DOHH2 (cell line): ENCODE results near the gene BCKDHA.

Experiments
- H3F3A ChIP-seq: fragments of 200-600 bp; sonication (generic), shearing (Covaris generic); 2 replicates; pipeline ENCODE4 v1.6.0; 2016; ENCODE audit warnings: antibody characterized with exemption, mild to moderate bottlenecking; ENCODE audit not compliant: control insufficient read depth, insufficient read depth
- H3K27ac ChIP-seq: fragments of 200-600 bp; sonication (generic); 2 replicates; pipeline ENCODE4 v1.5.1; 2014; ENCODE audit warnings: low read depth, mild to moderate bottlenecking, low read length, moderate library complexity
- H3K27me3 ChIP-seq: fragments of 200-600 bp; sonication (generic); 2 replicates; pipeline ENCODE4 v1.6.1; 2014; ENCODE audit warnings: mild to moderate bottlenecking, low read length, mixed read lengths; ENCODE audit not compliant: control insufficient read depth
- H3K36me3 ChIP-seq: fragments of 200-600 bp; sonication (generic); 2 replicates; pipeline ENCODE4 v1.6.1; 2014; ENCODE audit warnings: mild to moderate bottlenecking, low read length, moderate library complexity, mixed read lengths; ENCODE audit not compliant: control insufficient read depth
- H3K4me1 ChIP-seq: fragments of 200-600 bp; sonication (generic); 2 replicates; pipeline ENCODE4 v1.6.1; 2014; ENCODE audit warnings: mild to moderate bottlenecking, low read length, mixed read lengths; ENCODE audit not compliant: control insufficient read depth
- H3K4me2 ChIP-seq: fragments of 200-600 bp; sonication (generic); 2 replicates; pipeline ENCODE4 v1.6.0; 2014; ENCODE audit warnings: mild to moderate bottlenecking, low read length, moderate library complexity
- H3K4me3 ChIP-seq: fragments of 200-600 bp; sonication (generic); 2 replicates; pipeline ENCODE4 v1.5.1; 2014; ENCODE audit warnings: mild to moderate bottlenecking, low read length, mixed read lengths
- H3K79me2 ChIP-seq: fragments of 200-600 bp; sonication (generic); 2 replicates; pipeline ENCODE4 v1.6.1; 2014; ENCODE audit warnings: mild to moderate bottlenecking, low read length, mixed read lengths; ENCODE audit not compliant: control insufficient read depth
- H3K9me2 ChIP-seq: fragments of 200-600 bp; sonication (generic); replicated peaks from 2 replicates; pipeline ENCODE4 v1.6.1; 2014; ENCODE audit warnings: mild to moderate bottlenecking, low read length, mixed read lengths; ENCODE audit not compliant: control insufficient read depth
- H3K9me3 ChIP-seq: fragments of 200-600 bp; sonication (generic); 2 replicates; pipeline ENCODE4 v1.6.1; 2014; ENCODE audit warnings: antibody characterized with exemption, low read length, mixed read lengths; ENCODE audit not compliant: control insufficient read depth, insufficient read depth
- H4K20me1 ChIP-seq: fragments of 200-600 bp; sonication (generic); 2 replicates; pipeline ENCODE4 v1.6.0; 2014; ENCODE audit warnings: low read depth, mild to moderate bottlenecking, antibody characterized with exemption, low read length, moderate library complexity; ENCODE audit not compliant: control insufficient read depth, insufficient read depth
- EZH2phosphoT487 ChIP-seq: fragments of 200-600 bp; sonication (generic); IDR thresholded peaks from 2 replicates; pipeline ENCODE4 v1.6.1; 2017; ENCODE audit warnings: borderline replicate concordance, mild to moderate bottlenecking, antibody characterized with exemption, low read length, moderate library complexity, mixed read lengths
- TF ChIP-seq, protein P1 (sequence below): fragments of 200-600 bp; sonication (generic); IDR thresholded peaks from one replicate; pipeline ENCODE4 v1.5.1; 2014; ENCODE audit warnings: antibody characterized with exemption, mild to moderate bottlenecking, low read depth, low read length; ENCODE audit not compliant: poor library complexity, severe bottlenecking

The BCKDHA gene

GRCh38 chr19:41411968-41412265, 14.3 kb downstream of the BCKDHA start:
- Histone ChIP-seq H3K4me1 (peaks cover 8% of the 10 kb centered on the region), H3K27me3 (no peaks in the 10 kb centered on the region), H3K36me3 (no peaks in the 10 kb centered on the region; the same call in 1 of the 2 replicates), H3K79me2 (no peaks in the 10 kb centered on the region), H3K9me2 (no peaks in the 10 kb centered on the region), H3K4me2 (no peak overlapping the region), H3F3A (no peaks in the 10 kb centered on the region), H3K27ac (no peak overlapping the region), H3K4me3 (no peak overlapping the region), H3K9me3 (no peaks in the 10 kb centered on the region), H4K20me1 (no peaks in the 10 kb centered on the region)
- TF ChIP-seq EZH2phosphoT487 = no peak
- TF ChIP-seq, protein P1, sequence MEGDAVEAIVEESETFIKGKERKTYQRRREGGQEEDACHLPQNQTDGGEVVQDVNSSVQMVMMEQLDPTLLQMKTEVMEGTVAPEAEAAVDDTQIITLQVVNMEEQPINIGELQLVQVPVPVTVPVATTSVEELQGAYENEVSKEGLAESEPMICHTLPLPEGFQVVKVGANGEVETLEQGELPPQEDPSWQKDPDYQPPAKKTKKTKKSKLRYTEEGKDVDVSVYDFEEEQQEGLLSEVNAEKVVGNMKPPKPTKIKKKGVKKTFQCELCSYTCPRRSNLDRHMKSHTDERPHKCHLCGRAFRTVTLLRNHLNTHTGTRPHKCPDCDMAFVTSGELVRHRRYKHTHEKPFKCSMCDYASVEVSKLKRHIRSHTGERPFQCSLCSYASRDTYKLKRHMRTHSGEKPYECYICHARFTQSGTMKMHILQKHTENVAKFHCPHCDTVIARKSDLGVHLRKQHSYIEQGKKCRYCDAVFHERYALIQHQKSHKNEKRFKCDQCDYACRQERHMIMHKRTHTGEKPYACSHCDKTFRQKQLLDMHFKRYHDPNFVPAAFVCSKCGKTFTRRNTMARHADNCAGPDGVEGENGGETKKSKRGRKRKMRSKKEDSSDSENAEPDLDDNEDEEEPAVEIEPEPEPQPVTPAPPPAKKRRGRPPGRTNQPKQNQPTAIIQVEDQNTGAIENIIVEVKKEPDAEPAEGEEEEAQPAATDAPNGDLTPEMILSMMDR = no peak

DNA sequence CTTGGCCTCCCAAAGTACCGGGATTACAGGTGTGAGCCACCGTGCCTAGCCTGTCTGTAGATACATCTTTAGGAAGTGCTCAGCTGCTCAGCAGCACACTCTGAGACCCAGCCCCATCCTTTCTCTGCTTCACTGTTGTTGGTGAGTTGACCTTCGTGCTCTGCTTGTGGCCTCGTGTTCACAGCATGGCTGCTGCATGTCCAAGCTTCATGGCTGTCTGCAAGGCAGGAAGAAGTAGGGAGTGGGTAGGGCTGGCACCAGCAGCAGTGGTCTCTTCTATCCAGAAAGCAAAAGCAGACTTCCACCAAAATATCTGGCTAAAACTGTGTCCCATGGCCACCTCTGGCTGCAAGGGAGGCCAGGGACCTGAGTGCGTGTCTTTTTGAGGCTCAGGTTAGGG, 15.3 kb downstream of the BCKDHA start:
- H3F3A ChIP-seq = no peaks in the 10 kb centered on the region
- no peak overlapping the region for H3K4me3 ChIP-seq
- H3K4me2 ChIP-seq = no peak overlapping the region
- no peaks in the 10 kb centered on the region for H3K4me1 ChIP-seq
- no peaks in the 10 kb centered on the region for H3K79me2 ChIP-seq
- no peaks in the 10 kb centered on the region for H3K9me2 ChIP-seq
- TF ChIP-seq EZH2phosphoT487 = no peak
- TF ChIP-seq, protein P1 = no peak
- H4K20me1 ChIP-seq = no peaks in the 10 kb centered on the region
- no peaks in the 10 kb centered on the region for H3K9me3 ChIP-seq
- no peaks in the 10 kb centered on the region; the same call in 1 of the 2 replicates for H3K36me3 ChIP-seq
- no peaks in the 10 kb centered on the region for H3K27me3 ChIP-seq
- H3K27ac ChIP-seq = no peak overlapping the region

- no peak overlapping the region for H3K4me3 ChIP-seq
- no peaks in the 10 kb centered on the region for H3K79me2 ChIP-seq
- TF ChIP-seq, protein P1 = no peak
- no peak for TF ChIP-seq EZH2phosphoT487
- no peak overlapping the region for H3K27ac ChIP-seq
- H3K4me1 ChIP-seq = no peaks in the 10 kb centered on the region
- peaks cover 1% of the 10 kb centered on the region; the same call in 1 of the 2 replicates for H3K36me3 ChIP-seq
- no peaks in the 10 kb centered on the region for H3F3A ChIP-seq
- no peaks in the 10 kb centered on the region for H3K9me2 ChIP-seq
- no peak overlapping the region for H3K4me2 ChIP-seq
- no peaks in the 10 kb centered on the region for H4K20me1 ChIP-seq
- no peaks in the 10 kb centered on the region for H3K9me3 ChIP-seq
- no peaks in the 10 kb centered on the region for H3K27me3 ChIP-seq
Observed at GRCh38 chr19:41413947-41414346, 16.3 kb downstream of the BCKDHA start.

GRCh38 chr19:41414461-41414860, 16.8 kb downstream of the BCKDHA start:
- Histone ChIP-seq H3K4me2 (no peak overlapping the region), H3K9me2 (no peaks in the 10 kb centered on the region), H4K20me1 (no peaks in the 10 kb centered on the region), H3K9me3 (no peaks in the 10 kb centered on the region), H3K36me3 (peaks cover 3% of the 10 kb centered on the region; the same call in 1 of the 2 replicates), H3K4me3 (no peak overlapping the region), H3F3A (no peaks in the 10 kb centered on the region), H3K79me2 (no peaks in the 10 kb centered on the region), H3K27ac (no peak overlapping the region), H3K27me3 (no peaks in the 10 kb centered on the region), H3K4me1 (no peaks in the 10 kb centered on the region)
- TF ChIP-seq EZH2phosphoT487 = no peak
- TF ChIP-seq, protein P1 = no peak
